H9 (cell line): Measurements from ENCODE around the gene SPEG. TPM values are rescaled to one million over a fixed set of nuclear protein-coding genes. Genes with fewer than 3 reads are reported as not detected.

Experiments
- DNase-seq: peaks from one replicate; pipeline ENCODE4 v3.0.0-alpha.2; 2017
- H2AFZ ChIP-seq: one replicate; pipeline ENCODE4 v1.6.1; 2013; ENCODE audit warnings: mild to moderate bottlenecking, low read length, control low read depth, moderate library complexity
- H2AK5ac ChIP-seq: 2 replicates; pipeline ENCODE4 v1.6.1; 2013; ENCODE audit warnings: low read length, control low read depth, mixed read lengths; ENCODE audit not compliant: insufficient read length
- H2BK120ac ChIP-seq: one replicate; pipeline ENCODE4 v1.6.1; 2013; ENCODE audit warnings: low read depth, mild to moderate bottlenecking, low read length, control low read depth, inconsistent platforms; ENCODE audit not compliant: poor library complexity, severe bottlenecking
- H2BK12ac ChIP-seq: 2 replicates; pipeline ENCODE4 v1.6.1; 2013; ENCODE audit warnings: low read length, control low read depth, mixed read lengths, low read depth; ENCODE audit not compliant: insufficient read length
- H2BK15ac ChIP-seq: 2 replicates; pipeline ENCODE4 v1.6.1; 2013; ENCODE audit warnings: low read depth, low read length, control low read depth
- H2BK20ac ChIP-seq: one replicate; pipeline ENCODE4 v1.6.1; 2013; ENCODE audit warnings: low read depth, mild to moderate bottlenecking, low read length, control low read depth, inconsistent platforms; ENCODE audit not compliant: poor library complexity, severe bottlenecking
- H2BK5ac ChIP-seq: 2 replicates; pipeline ENCODE4 v1.6.1; 2013; ENCODE audit warnings: low read length, control low read depth, mixed read lengths; ENCODE audit not compliant: insufficient read length
- H3K14ac ChIP-seq: 2 replicates; pipeline ENCODE4 v1.6.1; 2013; ENCODE audit warnings: low read length, control low read depth; ENCODE audit not compliant: insufficient read depth
- H3K18ac ChIP-seq: 2 replicates; pipeline ENCODE4 v1.6.1; 2013; ENCODE audit warnings: low read depth, mild to moderate bottlenecking, mixed read lengths, low read length, control low read depth; ENCODE audit not compliant: insufficient read length
- H3K23ac ChIP-seq: 2 replicates; pipeline ENCODE4 v1.6.1; 2013; ENCODE audit warnings: low read length, control low read depth, mixed read lengths, low read depth; ENCODE audit not compliant: insufficient read length
- H3K23me2 ChIP-seq: 2 replicates; pipeline ENCODE4 v1.6.1; 2013; ENCODE audit warnings: low read depth, mild to moderate bottlenecking, mixed read lengths, low read length, control low read depth; ENCODE audit not compliant: insufficient read length, poor library complexity, severe bottlenecking
- H3K27ac ChIP-seq: 2 replicates; pipeline ENCODE4 v1.5.1; 2013; ENCODE audit warnings: low read length, control low read depth, mixed read lengths, low read depth; ENCODE audit not compliant: insufficient read length
- H3K27me3 ChIP-seq: 2 replicates; pipeline ENCODE4 v1.6.1; 2013; ENCODE audit warnings: low read length, control low read depth, inconsistent platforms; ENCODE audit not compliant: insufficient read depth
- H3K4ac ChIP-seq: 2 replicates; pipeline ENCODE4 v1.6.1; 2013; ENCODE audit warnings: low read depth, mild to moderate bottlenecking, control low read depth, inconsistent platforms, low read length, moderate library complexity
- H3K4me1 ChIP-seq: 2 replicates; pipeline ENCODE4 v1.6.1; 2013; ENCODE audit warnings: low read length, control low read depth, inconsistent platforms; ENCODE audit not compliant: insufficient read depth
- H3K4me2 ChIP-seq: 2 replicates; pipeline ENCODE4 v1.6.1; 2013; ENCODE audit warnings: low read length, control low read depth, mixed read lengths; ENCODE audit not compliant: insufficient read length, insufficient read depth
- H3K56ac ChIP-seq: 2 replicates; pipeline ENCODE4 v1.6.1; 2013; ENCODE audit warnings: low read depth, mild to moderate bottlenecking, mixed read lengths, low read length, control low read depth; ENCODE audit not compliant: insufficient read length
- H3K79me1 ChIP-seq: 2 replicates; pipeline ENCODE4 v1.6.1; 2013; ENCODE audit warnings: low read depth, mild to moderate bottlenecking, moderate library complexity, low read length, control low read depth, inconsistent platforms; ENCODE audit not compliant: insufficient read depth, poor library complexity, severe bottlenecking
- H3K79me2 ChIP-seq: 2 replicates; pipeline ENCODE4 v1.6.1; 2013; ENCODE audit warnings: low read length, control low read depth, inconsistent platforms; ENCODE audit not compliant: insufficient read depth
- H3K9ac ChIP-seq: 2 replicates; pipeline ENCODE4 v1.6.1; 2013; ENCODE audit warnings: low read length, control low read depth, mixed read lengths; ENCODE audit not compliant: insufficient read length; ENCODE audit errors: extremely low read depth
- H3K9me3 ChIP-seq: one replicate; pipeline ENCODE4 v1.6.1; 2013; ENCODE audit warnings: low read depth, low read length, inconsistent platforms; ENCODE audit not compliant: control insufficient read depth
- H3T11ph ChIP-seq: one replicate; pipeline ENCODE4 v1.6.1; 2013; ENCODE audit warnings: mild to moderate bottlenecking, low read length, control low read depth, inconsistent platforms
- H4K20me1 ChIP-seq: one replicate; pipeline ENCODE4 v1.6.1; 2013; ENCODE audit not compliant: control insufficient read depth, insufficient read length, insufficient read depth
- H4K5ac ChIP-seq: 2 replicates; pipeline ENCODE4 v1.6.1; 2013; ENCODE audit warnings: low read depth, mild to moderate bottlenecking, mixed read lengths, low read length, control low read depth; ENCODE audit not compliant: insufficient read length
- H4K8ac ChIP-seq: replicated peaks from 2 replicates; pipeline ENCODE4 v1.6.1; 2013; ENCODE audit warnings: low read length, control low read depth, mixed read lengths, low read depth; ENCODE audit not compliant: insufficient read length
- H4K91ac ChIP-seq: 2 replicates; pipeline ENCODE4 v1.6.1; 2013; ENCODE audit warnings: low read depth, mild to moderate bottlenecking, moderate library complexity, mixed read lengths, low read length, control low read depth; ENCODE audit not compliant: insufficient read length
- H3K27ac Mint-ChIP-seq, 3 experiments: 2 replicates in 2 of 3; 3 replicates in 1 of 3; pipeline ENCODE4 v1.8.0; 2020 to 2021; ENCODE audit warnings: mixed read lengths in 3 of 3, mild to moderate bottlenecking in 1 of 3, moderate library complexity in 1 of 3
- H3K27me3 Mint-ChIP-seq: 2 replicates; pipeline ENCODE4 v1.8.0; 2021; ENCODE audit warnings: low read depth, mild to moderate bottlenecking, moderate library complexity, mixed read lengths
- H3K36me3 Mint-ChIP-seq, 3 experiments: 2 replicates in 2 of 3; 3 replicates in 1 of 3; pipeline ENCODE4 v1.8.0; 2020 to 2021; ENCODE audit warnings: low read depth in 3 of 3, mixed read lengths in 3 of 3; ENCODE audit not compliant: insufficient read depth in 1 of 3
- H3K4me1 Mint-ChIP-seq, 2 experiments: 2 replicates each; pipeline ENCODE4 v1.8.0; 2020; ENCODE audit warnings: mixed read lengths in 2 of 2
- H3K4me3 Mint-ChIP-seq, 2 experiments: 2 replicates in 1 of 2; 3 replicates in 1 of 2; pipeline ENCODE4 v1.8.0; 2020 to 2021; ENCODE audit warnings: mild to moderate bottlenecking in 2 of 2, mixed read lengths in 2 of 2, moderate library complexity in 1 of 2
- H3K9me3 Mint-ChIP-seq, 2 experiments: 2 replicates in 1 of 2; 3 replicates in 1 of 2; pipeline ENCODE4 v1.8.0; 2020; ENCODE audit warnings: mild to moderate bottlenecking in 2 of 2, mixed read lengths in 2 of 2, moderate library complexity in 1 of 2
- WGBS: extraction: QIAGEN DNeasy Blood & Tissue Kit; methylation state at CpG from one replicate; pipeline ENCODE4 v1.1.7; 2013; ENCODE audit warnings: missing lambda C conversion rate, low lambda C conversion rate, mixed read lengths; ENCODE audit not compliant: insufficient read length; ENCODE audit errors: extremely low coverage; 5-methylcytosine and 5-hydroxymethylcytosine counted together
- total RNA-seq: library from RNA; stranded (reverse); gene quantifications from 2 replicates; pipeline ENCODE4 v1.2.1, GENCODE V29; 2021
- TF ChIP-seq, protein P1 (sequence below): fragments of 200-600 bp; sonication (generic); conservative IDR thresholded peaks from 3 replicates; pipeline ENCODE4 v1.8.0; 2021; ENCODE audit warnings: antibody characterized with exemption, mild to moderate bottlenecking

The SPEG gene
- total RNA-seq, 1 experiment from 2014 or later: 23.7 TPM

GRCh38 chr2:219421323-219421722 is 13.3 kb upstream of the SPEG start:
- TF ChIP-seq, protein P1, sequence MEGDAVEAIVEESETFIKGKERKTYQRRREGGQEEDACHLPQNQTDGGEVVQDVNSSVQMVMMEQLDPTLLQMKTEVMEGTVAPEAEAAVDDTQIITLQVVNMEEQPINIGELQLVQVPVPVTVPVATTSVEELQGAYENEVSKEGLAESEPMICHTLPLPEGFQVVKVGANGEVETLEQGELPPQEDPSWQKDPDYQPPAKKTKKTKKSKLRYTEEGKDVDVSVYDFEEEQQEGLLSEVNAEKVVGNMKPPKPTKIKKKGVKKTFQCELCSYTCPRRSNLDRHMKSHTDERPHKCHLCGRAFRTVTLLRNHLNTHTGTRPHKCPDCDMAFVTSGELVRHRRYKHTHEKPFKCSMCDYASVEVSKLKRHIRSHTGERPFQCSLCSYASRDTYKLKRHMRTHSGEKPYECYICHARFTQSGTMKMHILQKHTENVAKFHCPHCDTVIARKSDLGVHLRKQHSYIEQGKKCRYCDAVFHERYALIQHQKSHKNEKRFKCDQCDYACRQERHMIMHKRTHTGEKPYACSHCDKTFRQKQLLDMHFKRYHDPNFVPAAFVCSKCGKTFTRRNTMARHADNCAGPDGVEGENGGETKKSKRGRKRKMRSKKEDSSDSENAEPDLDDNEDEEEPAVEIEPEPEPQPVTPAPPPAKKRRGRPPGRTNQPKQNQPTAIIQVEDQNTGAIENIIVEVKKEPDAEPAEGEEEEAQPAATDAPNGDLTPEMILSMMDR: no peak
- no peak overlapping the region for H2BK5ac ChIP-seq
- Mint-ChIP-seq H3K27me3 (peaks cover 36% of the 10 kb centered on the region), H3K4me3 (no peak overlapping the region), H3K9me3 (no peaks in the 10 kb centered on the region), H3K36me3 (no peaks in the 10 kb centered on the region; a peak in 1 of 7 replicates), H3K27ac (no peak overlapping the region; a peak in 1 of 7 replicates), H3K4me1 (peaks cover 21 to 24% of the 10 kb centered on the region in 2 experiments)
- H3K23me2 ChIP-seq: no peaks in the 10 kb centered on the region
- H3K23ac ChIP-seq: no peak overlapping the region
- H3K4me1 ChIP-seq: peaks cover 7% of the 10 kb centered on the region; the same call in 1 of the 2 replicates
- no peak overlapping the region for H3K4me2 ChIP-seq
- H4K20me1 ChIP-seq: no peaks in the 10 kb centered on the region
- no peak overlapping the region for H2BK120ac ChIP-seq
- H3K27me3 ChIP-seq: no peaks in the 10 kb centered on the region; the same call in 1 of the 2 replicates
- H3K9me3 ChIP-seq: no peaks in the 10 kb centered on the region
- no peak overlapping the region for H4K91ac ChIP-seq
- no peak overlapping the region for H3K27ac ChIP-seq
- H3T11ph ChIP-seq: no peak overlapping the region
- H2BK20ac ChIP-seq: no peak overlapping the region
- WGBS: no CpG with 5 or more reads among the region's 17 CpGs
- no peak for DNase-seq
- H3K79me2 ChIP-seq: no peaks in the 10 kb centered on the region
- H2BK12ac ChIP-seq: no peak overlapping the region
- no peak overlapping the region for H4K5ac ChIP-seq
- H3K14ac ChIP-seq: no peak overlapping the region; the same call in 1 of the 2 replicates
- no peak overlapping the region for H2BK15ac ChIP-seq
- no peak overlapping the region for H3K56ac ChIP-seq
- H3K18ac ChIP-seq: no peak overlapping the region
- H2AK5ac ChIP-seq: no peak overlapping the region
- H3K9ac ChIP-seq: no peak overlapping the region
- H3K4ac ChIP-seq: no peak overlapping the region
- no peaks in the 10 kb centered on the region for H3K79me1 ChIP-seq
- H2AFZ ChIP-seq: no peak overlapping the region
- H4K8ac ChIP-seq: no peak overlapping the region
